Activated CD4-positive, alpha-beta T cell treated with anti-CD3 and anti-CD28 coated beads, Interleukin-2, amount 50 U/mL, for 16 hours (primary cell): ENCODE data around the gene GPR55.
A peak's percentile ranks its signal among the peaks of the same experiment; 100 is the strongest.

Experiments
- DNase-seq: peaks from one replicate; pipeline ENCODE4 v3.0.0-alpha.2; 2020

GPR55 gene

DNA sequence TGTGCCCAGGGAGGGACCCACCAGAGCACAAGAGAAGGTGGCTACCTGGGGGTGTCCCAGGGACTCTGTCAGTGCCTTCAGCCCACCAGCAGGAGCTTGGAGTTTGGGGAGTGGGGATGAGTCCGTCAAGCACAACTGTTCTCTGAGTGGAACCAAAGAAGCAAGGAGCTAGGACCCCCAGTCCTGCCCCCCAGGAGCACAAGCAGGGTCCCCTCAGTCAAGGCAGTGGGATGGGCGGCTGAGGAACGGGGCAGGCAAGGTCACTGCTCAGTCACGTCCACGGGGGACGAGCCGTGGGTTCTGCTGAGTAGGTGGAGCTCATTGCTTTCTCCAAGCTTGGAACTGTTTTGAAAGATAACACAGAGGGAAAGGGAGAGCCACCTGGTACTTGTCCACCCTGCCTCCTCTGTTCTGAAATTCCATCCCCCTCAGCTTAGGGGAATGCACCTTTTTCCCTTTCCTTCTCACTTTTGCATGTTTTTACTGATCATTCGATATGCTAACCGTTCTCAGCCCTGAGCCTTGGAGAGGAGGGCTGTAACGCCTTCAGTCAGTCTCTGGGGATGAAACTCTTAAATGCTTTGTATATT is 46.3 kb downstream of the GPR55 start:
- DNase-seq = no peak

DNA sequence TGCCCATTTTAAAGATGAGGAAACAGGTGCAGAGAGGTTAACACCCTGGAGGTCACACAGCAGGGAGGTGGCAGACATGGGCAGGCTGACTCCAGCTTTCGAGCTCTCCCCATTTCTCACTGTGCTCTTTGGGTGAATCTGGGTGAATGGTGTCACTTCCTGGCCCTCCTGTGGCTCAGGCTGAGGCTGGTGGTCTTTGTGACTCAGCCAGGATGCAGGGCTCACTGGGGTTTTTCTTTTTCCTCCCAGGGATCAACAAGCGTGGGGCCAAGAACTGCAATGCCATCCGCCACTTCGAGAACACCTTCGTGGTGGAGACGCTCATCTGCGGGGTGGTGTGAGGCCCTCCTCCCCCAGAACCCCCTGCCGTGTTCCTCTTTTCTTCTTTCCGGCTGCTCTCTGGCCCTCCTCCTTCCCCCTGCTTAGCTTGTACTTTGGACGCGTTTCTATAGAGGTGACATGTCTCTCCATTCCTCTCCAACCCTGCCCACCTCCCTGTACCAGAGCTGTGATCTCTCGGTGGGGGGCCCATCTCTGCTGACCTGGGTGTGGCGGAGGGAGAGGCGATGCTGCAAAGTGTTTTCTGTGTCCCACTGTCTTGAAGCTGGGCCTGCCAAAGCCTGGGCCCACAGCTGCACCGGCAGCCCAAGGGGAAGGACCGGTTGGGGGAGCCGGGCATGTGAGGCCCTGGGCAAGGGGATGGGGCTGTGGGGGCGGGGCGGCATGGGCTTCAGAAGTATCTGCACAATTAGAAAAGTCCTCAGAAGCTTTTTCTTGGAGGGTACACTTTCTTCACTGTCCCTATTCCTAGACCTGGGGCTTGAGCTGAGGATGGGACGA is 47.1 kb downstream of the GPR55 start:
- DNase-seq = peak; percentile 28

DNA sequence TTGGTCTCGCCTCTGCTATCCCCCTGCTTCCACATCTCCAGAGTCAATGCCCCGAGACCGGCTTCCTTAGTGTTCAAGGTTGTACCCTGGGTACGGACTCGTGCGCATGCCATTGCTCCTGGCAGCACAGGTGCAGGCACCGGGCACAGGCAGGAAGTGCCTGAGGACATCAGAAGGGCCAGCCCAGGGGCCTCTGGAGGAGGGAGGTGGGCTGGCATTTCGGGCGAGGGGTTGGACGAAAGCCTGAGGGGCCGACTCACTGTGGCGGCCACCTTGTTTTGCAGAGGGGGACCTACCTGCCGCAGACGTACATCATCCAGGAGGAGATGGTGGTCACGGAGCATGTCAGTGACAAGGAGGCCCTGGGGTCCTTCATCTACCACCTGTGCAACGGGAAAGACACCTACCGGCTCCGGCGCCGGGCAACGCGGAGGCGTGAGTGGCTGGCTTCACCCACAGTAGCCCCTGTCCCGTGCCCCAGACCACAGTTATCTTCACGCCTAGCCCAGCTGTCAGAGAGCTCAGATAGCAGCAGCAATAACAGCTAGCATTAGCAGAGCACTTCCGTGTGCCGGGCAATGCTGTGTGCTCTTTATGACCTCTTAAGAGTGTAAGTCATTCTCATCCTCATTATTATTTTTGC is 47.8 kb downstream of the GPR55 start:
- DNase-seq = no peak

DNA sequence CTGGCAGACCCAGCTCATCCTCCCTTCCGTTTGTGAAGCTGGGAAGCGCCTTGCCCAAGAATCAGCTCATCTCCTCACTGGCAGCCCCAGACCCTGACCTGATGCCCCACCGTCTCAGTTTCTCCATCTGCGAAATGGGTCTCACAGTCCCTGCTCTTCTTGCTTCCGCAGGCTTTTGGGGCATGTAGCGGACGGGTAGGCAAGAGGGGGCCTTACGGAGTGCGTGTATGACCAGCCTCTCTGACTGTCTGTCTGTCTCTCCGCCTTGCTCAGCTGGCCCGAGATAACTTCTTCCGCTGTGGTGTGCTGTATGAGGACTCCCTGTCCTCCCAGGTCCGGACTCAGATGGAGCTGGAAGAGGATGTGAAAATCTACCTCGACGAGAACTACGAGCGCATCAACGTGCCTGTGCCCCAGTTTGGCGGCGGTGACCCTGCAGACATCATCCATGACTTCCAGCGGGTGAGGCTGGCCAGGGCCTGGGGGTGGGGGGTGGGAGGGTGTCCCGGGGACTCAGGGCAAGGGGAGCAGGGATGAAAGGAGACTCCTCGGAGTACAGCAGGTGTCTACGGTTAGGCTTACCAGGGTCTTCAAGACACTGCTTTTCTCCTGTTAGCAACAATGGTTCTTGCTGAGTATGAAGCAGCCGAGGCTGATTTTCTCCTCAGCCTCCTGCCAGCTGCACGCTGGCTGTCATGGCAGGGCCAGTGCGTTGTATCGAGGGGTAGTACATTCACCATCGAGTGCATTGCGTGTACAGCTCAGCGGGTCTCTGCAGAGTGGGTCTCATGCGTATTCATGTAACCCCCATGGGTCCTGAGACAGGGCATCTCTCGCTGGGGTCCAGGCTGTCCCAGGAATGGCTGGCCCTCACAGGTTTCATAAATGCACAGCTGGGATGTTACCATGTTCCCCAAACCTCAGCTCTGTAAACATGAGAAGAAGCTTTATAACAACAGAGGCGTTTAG is 49.4 kb downstream of the GPR55 start:
- no peak for DNase-seq

DNA sequence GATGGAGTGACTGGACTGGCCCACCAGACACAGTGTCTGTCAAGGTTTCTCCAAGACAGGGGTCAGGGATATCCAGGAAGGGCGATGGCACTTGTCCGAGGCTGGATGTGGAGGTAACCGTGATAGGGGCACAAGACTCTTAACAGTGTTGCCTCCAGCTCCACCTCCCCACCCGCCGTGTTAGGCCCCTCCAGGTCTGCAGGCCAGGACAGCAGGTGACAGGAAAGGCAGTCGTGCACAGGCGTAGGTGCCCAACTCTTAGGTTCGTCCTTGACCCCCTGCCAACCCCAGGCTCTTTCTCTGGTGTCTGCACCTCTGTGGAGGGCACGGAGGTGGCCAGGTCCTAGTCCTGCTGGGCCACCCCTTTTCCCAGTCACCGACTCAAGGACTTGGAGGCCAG is 50.2 kb downstream of the GPR55 start:
- no peak for DNase-seq

DNA sequence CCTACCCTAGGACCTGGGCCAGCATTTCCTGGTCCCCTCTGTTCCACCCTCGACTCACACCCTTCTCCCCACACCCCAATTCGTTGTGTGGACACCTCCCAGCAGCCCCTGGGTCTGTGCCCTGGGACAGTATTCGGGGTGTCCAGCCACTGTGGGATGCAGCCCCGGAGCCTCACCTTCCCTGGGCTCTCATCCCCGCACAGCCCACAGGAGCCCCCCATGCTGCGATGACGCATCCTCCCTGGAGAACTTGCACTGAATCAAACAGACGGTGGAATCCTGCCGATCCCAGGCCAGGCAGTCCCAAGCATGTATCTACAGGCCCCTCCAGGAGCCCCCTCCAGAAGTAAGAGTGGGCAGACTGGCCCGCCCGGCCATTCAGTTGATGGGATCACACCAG is 50.6 kb downstream of the GPR55 start:
- no peak for DNase-seq

DNA sequence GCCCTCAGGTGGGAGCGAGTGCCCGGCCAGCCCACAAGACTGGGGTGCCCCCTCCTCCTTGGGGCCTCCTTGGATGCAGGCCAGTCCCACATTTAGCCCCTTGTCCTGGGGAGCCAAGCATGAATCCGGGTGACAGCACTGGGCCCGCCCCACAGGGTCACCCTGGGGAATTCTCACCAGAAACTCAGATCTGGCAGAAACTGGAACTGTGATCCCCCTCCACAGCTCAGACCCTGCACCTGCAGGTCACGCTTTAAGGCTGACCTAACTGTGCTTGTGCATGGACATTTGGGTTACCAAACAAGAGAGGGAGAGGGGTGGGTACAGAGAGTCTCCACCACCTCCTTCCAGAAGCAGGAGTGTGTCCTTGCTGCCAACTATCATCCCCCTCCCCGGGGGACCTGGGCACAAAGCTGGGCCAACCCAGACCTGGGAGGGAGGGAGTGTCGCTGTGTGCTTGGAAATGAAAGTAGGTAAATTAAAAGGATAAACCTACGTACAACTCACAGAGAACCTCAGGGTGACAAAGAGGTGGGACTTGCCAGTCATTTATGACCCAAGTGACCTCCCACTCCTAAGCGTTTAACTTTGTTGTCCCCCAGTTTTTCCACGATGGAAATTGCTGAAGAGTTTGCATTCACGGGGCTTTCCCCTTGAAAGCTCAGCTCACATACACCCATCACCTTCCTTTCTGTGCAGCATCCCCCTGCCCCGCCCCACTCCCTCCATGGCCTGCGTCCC is 51.2 kb downstream of the GPR55 start:
- DNase-seq = no peak

DNA sequence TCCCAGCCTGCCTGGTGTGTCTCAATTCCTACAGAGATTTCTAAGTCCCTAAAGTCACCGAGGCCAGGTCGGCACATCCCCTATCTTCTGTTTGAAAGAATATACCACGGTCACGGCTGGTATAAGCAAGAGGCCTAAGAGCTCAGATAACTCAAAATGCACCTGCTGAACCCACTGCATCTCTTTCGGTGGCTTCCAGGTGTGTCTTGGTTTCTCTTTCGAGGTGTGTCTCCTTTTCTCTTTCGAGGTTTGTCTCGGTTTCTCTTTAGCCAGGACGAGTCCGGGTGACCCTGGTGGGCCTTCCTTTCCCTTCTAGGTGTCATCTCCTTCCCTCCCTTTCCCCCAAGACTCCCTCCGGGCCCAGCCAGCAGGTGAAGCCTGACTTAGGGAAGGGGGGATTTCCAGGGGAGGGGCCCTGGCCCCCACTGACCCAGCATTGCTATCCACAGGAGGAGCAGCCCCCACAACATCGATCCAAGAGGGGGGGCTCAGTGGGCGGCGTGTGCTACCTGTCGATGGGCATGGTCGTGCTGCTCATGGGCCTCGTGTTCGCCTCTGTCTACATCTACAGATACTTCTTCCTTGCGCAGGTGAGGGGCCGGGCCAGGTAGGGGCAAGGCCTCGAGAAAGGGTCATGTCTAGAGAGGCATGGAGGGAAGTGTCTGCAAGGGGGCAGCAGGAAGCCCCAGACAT is 51.9 kb downstream of the GPR55 start:
- DNase-seq = no peak

DNA sequence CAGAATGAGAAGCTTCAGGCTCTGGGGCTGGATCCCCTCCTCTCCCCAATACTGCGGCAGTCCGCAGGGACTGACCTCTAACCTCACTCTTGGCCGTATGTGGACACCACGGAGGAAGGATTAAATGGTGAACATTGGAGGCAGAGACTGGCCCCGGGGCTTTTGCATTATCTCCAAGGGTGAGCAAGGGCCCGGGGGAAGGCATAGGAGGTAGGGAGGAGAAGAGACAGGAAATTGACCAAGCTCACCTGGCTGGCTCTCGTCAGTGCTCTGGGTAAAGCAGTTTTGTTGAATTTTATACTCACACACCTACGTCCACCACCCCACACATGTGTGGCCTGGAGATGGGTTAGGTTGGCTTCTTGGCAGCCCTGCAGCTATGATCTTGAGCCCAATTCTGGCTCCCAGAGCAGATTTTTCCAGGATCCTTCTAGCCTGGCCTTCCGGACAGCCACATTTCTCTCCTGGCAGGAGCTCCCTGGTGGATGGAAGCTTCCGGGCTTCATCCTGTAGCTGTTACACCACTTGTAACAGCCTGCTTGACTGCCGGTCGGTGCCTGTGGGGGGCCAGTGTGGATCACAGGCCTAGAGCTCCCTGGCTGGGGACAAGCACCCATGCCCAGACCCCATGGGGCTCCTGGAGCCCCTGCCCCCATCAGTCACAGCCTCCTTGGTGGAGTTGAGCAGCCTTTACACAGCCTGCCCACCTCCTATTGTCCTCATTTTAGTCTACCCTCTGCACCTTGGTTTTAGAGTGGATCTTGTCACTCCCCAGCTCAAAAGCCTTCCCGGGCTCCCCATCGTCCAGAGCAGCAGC is 52.7 kb downstream of the GPR55 start:
- no peak for DNase-seq

DNA sequence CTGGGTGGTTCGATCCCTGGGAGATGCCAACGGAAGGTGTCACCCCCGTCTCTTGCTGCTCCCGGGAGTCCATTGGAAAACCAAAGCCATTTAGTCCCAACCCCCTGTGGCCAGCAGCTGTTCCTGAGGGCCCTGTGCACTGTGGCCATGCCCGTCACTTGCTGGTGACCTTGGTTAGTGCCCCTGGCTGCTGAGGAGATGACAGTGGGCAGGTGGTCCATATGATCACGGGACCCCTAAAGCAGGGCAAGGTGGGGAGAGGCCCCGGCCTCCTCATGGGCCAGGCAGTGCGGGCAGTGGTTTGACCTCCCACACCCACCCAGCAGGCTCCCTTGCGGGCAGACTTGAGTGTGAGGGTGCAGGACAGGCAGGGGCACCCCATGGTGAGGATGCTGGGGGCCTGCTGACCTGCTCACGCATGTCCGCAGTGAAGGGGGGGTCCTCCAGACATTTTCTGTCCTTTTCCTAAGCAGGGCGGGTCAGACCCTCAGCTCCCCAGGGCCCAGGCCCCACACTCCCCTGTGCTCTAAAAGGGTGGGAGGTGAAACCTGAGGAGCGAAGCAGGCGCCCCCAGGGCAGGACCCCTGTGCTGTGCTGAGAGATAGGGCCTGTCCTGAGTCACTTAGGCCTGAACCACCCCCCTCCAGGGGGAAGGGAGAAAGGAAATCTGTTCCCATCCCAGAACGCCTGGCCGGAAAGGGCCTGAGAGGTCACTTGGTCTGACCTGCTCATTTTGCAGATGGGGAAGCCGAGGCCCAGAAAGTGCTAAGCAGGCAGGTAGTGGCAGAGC is 53.5 kb downstream of the GPR55 start:
- DNase-seq = no peak

DNA sequence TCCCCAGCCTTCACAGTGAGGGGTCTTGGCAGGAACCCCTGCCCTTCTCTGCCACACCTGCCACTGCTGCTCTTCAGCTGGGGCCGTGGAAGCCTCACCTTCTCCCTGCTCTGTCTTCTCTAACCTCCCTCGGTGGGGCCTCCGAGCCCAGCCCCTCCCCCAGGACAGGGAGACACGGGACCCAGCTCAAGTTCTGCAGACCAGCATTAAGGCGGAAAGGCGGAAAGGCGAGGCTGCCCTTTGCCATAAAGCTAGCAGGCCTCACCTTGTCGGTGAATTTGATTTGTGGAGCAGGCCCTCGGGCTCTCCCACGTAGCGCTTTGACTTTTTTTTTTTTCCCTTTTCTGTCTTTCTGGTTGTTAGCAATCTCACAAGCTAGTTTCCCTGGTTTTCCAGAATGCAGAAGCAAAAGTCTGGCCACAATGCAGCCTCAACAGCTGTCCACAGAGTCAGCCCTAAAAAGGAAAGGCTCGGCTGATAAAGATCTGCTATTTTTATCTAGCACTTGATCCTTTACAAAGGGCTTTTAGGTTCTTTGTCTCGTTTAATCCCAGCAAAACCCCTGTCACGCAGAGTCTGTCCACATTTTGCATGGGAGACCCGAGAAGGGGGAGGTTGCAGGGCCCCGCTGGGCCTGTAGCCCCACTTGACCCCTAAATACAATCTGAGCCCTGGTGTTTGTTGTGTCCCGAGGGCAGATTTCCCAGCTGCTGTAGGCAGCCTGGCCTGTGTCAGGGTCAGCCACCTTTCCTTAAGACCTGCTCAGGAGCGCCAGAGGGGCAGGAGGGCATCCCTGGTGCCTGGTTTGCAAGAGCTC is 54.3 kb downstream of the GPR55 start:
- DNase-seq = no peak

DNA sequence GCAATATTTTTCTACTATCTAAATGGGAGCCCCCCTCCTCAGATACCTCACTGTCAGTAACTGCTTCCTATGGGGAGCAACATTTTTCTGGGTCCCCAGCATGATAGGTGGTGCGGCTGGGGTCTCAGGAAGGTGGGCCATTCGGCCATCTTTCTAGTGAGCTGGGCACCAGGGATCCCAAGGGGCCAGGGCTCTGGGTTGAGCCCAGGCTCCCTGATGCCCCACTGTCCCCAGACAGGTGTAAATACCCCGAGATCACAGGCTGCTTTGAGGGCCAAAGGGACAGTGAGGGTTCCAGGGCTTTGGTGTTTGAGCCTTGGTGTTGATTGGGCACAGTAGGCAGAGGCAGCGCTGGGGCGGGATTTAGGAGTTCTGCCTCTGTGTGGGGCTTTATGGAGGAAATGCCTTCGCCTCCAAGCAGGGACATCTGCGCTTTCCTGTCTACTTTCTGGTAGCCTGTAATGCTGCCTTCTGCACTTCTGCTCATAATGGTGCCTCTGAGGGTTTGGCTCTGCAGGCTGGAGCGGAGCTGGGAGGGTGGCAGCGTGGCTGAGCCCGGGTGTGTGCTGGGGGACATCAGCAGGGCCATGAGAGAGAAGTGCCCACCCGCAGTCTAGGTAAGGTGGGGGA is 55.0 kb downstream of the GPR55 start:
- DNase-seq = no peak

DNA sequence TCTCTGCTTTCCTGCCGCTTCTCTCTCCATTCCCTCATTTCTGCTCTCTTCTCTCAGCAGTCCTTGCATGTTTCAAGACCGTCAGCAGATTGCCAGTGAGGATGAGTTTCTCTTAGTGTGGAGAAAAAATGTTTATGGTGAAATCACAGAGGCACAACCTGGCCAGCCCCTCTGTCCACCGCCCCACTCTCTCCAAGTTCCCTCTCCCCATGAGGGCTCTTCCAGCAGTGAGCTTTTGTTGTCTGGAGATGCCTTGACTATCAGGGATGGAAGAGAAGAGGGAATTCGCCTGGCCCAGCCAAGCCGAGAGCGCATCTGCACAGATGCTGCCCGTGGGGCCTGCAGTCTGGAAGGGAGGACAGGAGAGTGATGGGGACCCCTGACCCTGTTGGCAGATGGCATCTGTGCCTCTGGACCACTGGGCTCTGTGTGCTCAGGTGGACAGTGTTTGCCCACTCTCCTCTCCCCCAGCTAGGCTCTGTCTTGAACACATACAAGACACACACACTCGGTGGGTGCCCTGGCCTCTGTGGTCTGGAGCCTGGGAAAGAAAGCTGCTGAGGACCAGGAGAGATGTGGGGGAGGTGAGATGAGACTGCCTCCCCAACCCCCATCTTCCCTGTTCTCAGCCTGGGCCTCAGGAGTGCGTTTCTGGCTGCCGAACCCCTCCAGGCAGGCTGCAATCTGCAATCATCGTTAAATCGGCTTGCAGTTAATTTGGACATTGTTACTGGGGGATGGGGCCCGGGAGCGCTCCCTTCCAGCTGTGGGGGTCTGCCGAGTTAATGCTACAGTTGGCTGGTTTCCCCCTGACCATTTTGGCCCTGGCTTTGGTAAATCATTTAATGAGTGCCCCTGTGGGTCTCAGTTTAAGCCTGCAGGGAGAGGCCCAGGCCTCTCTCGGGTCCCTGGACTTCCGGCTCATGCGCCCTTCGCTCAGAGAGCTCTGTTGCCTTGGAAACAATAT is 55.8 kb downstream of the GPR55 start:
- no peak for DNase-seq

DNA sequence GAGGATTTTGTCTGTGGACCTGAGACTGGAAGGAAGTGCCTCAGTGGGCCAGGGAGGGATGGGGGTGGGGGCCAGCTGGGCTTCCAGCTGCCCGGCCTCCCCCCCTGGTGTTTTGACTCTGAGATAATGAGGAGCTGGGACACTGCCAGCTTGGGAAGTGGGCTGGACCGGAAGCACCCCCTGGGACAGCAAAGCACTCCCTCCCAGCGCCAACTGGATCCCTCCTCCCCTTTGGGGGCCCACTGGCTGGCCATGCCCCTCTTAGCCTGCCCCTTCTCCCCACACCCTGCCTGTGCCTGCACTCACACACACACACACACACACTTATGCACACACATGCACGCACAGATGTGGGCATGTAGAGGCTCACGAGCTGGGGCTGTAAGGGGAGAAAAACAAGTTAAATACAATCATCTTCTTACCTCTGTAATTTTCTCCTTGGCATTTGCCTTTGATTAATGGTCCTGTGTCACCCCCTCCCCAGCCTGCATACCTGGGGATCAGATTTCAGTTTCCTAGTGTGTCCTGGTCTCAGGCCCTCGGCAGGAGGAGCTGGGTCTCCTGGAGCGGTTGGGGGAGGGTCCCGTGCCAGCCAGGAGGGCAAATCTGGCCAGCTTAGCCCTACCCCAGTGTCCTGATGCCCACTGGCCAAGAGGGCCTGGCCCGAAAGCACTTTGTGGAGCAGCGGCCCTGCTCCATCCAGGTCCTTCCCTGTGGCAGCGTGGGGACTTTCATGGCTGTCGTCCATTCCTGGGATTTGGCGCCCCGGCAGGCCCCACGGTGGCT is 56.7 kb downstream of the GPR55 start:
- DNase-seq = no peak

DNA sequence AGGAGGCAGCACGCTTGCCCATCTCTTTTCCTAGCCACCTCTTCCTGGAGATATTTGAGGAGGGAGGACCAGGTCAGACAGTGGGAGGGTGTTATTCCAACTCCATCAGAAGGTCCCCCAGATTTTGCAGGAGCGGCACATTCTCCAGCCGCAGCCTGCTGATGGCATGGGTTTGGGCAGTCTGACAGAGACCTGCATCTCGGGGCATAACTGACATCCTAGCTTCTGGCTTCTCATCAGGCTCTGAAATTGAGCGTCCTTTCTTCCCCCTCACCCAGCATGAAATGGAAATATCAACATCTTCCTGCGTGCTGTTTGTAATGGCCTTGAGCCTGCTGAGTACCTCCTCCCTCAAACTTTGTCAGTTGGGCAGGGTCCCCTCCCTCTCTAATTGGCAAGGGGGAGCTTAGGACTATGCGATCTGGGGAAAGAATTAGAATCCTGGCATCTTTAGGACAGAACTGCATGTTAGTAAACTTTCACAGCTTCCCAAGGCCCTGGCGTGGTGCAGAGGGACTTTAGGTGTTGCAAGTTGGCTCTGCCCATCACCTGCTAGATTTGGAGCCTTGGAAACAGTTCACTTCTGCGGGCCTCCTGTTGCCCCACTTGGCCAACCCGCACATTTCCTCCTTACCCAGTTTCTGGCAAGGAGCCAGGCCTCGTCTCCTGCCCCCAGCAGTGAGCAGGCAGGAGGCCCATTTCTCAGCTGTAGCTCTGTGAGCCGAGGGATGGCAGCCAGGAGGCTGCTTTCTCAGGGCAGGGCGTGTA is 58.1 kb downstream of the GPR55 start:
- DNase-seq = peak; percentile 57
